Stimulated activated CD4-positive, alpha-beta T cell treated with anti-CD3 and anti-CD28 coated beads, Interleukin-4, amount 100 ng/mL, for 48 hours (primary cell): ENCODE measurements around the gene DOK3.
A peak's percentile ranks its signal among the peaks of the same experiment; 100 is the strongest.
"Not testable (repeated sequence)": the region's sequence is repeated elsewhere in the genome, so short reads cannot be mapped to it uniquely, and the experiment has no call there.

Experiments
- DNase-seq, 2 donors: peaks; one replicate each; pipeline ENCODE4 v3.0.0-alpha.2; 2020; ENCODE audit warnings: low read depth in 2 of 2

Gene DOK3

DNA sequence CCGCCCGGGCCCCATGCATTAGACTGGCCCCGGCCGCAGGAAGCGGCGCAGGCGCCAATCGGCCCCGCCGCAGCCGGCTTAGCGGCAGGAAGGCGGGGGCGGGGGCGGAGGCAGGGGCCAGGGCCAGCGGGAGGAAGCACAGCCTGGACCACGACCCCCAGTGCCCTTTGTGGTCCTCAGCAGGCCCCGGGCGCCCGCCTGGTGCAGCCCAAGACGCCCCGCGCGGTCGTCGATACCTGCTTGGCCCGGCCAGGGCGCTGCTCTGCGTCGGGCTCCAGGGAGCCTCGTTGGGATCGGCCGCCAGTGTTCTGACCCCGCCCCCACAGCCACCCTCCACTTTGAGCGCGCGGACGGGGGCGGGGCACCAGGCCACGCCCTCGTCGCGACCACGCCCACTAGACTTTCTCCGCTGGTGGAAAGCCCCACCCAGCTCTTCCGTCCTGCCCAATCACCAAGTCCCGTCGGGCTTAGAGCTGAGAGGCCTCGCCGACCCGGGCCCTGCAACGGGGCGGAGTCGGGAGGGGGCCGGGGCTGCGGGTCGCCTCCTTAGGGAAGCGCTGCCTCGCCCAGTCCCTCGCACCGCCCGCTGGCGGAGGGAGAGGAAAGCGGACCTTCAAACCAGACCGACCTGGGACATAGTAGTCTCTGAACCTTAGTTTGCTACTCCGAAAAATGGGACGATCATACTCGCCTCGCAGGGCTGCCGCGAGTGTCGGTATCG is 12.2 kb downstream of the DOK3 start, which contains the start of gene PDLIM7:
Gene PDLIM7, minus strand, starts transcription at position 313 of the 721 bp plus-strand sequence. CDS start 1,092 bp downstream, outside the sequence.
- DNase-seq = peak; percentile 94 to 96

DNA sequence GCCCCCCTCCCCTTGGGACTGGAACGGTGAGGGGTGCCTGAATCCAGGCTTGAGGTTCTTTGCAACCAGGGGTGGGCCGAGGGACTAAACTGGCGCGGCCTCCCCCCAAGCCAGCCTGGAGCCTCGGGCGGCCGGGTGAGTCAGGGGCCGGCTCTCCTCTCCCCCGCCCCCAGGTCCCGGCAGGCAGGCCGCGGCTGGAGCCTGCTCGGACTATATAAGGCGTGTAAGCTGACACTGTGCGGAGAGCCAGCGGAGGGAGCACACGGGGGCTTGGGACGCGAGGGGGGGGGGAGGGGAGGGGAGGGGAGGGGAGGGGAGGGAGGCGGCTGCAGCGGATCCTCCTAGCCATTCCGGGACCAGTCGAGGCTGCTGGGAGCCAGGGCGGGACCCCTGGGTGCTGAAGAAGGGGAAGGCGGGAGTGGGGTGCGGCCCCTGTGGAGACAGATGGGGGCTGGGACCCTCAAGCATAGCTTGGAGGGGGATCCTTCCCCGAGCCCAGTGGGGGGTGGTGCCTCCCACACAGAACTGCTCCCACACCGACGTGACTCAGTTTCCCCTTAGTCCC is 12.8 kb downstream of the DOK3 start:
- no peak for DNase-seq

DNA sequence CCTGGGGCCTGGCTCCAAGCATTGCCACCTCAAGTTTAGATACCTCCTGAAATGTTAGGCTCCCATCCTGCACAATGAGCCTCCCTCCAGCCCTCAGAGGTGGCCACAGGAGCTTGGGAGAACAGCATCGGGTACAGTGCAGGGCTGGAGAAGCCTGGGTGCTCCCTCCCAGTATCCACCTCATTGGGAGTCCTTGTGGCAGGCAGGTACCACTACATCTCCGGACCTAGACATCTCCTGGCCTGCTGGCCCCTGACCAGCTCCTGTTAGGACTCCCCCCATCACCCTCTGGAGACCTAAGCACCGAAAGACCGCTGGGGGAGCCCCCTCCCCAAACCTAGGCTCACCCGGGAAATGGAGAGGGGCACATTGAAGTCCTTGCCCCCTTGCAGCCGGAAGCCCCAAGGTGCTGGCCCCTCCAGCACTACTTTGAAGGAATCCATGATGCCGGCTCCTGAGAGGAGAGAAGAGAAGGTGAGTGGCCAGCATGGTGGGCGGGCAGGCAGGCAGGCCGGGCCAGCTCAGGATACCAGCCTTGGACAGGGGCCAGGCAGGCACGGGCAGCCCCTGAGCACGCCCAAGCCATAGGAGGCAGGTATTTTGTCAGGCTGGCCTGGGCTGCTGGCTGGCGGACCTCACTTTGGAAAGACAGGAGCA is 13.4 kb downstream of the DOK3 start:
- no peak for DNase-seq

DNA sequence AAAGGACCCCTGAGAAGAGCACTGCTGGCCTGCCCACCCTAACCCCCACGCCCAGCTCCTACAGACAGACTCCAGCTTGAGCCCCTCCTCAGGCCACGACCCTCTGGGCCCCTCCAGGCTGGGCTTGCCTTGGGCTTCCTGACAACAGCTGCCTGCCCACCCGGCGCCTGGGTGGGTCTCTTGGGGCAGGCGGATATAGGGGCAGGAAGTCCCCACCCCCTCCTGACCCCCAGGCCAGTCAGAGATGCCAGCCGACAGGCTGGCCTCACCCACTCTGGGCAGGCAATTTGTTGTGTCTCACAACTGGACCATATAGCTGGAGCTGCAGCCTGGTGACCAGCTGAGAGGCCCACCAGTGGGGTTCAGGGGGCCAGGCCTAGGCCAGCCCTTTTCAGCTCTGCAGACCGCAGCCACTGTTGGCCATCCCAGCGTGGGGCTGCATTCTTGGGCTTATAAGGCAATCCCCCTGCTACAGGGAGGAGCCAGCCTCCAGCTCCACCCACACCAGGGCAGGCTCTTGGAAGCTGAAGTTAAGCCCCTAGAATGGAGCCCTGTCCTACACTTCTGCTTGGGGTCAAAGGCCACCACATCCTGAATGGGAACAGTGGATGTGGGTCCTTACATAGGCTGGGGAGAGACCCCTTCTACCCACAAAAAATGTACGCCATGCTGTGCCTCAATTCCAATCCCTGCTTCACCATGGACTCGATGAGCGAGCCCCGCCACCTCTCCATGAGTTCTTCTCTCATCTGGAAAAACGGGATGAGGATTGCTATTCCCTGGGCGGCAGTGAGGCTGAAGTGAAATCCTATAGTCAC is 14.2 kb downstream of the DOK3 start:
- DNase-seq = no peak

- DNase-seq = no peak
Observed at GRCh38 chr5:177494346-177495195, 15.1 kb downstream of the DOK3 start.

DNA sequence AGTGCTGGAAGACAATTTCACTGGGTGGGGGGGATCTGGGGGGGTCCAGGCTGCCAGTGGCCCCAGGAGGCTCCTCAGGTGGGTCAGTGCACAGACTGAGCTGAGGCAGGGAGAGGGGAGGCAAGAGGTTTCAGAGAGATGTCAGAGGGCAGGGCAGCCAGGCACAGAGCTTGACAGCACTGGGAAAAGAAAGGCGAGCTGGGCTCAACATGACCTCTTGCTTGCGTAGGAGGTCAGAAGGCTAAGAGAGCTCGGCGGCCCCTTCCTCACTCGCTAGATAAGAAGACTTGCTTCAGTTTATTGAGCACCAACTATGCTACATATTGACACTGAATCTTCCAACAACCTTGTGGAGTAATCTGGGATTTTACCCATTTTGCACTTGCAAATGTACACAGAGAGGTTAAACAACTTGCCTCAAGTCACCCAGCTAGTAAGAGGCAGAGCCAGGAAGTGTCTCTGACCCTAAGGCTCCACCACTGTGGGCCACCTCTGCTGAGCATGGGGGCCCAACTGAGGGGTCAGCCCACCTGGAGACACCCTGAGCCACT is 15.8 kb downstream of the DOK3 start:
- no peak for DNase-seq

GRCh38 chr5:177492841-177493240 is 16.8 kb downstream of the DOK3 start:
- DNase-seq = no peak

GRCh38 chr5:177491983-177492746 is 17.5 kb downstream of the DOK3 start:
- no peak for DNase-seq

- DNase-seq = peak in 1 of 2 donors; percentile 50
Observed at GRCh38 chr5:177491429-177491945, 18.1 kb downstream of the DOK3 start.

DNA sequence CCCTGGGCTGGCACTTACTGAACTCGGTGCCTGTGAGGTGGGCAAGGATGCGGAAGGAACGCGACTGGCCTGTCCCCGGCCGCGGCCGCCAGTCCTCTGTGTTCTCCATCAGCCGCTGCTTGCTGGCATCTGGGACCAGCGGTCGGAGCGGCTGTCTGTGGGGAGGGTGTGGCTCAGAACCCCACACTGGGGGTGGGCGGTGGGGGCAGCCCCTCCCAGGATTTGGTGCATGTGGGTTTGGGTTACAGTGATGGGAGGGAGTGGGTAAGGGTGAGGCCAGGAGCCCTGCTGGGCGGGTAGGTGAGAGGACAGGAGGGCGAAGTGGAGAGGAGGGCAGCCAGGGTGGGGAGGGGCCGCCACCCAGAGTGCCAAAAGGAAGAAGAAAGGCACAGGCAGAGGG is 18.6 kb downstream of the DOK3 start:
- no peak for DNase-seq

- no peak for DNase-seq
Observed at GRCh38 chr5:177490311-177490991, 19.2 kb downstream of the DOK3 start.

GRCh38 chr5:177489119-177489716 is 20.4 kb downstream of the DOK3 start:
- DNase-seq = no peak

DNA sequence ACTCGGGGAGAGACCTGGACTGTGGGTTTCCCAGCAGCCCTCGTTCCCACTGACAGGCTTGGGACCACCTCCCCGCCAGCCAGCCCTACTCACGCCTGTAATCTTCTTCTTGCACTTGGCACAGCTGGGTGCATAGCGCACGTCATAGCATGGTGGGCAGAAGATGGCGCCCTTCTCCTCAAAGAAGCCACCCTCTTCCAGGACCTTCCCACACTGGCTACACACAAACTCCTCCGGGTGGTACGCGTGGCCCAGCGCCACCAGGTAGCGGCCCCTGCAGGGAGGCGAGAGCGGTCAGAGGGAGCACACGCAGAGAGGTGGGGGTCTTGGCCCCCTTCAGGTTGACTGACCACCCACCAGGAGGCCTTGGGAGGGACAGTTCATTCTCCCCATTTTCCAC is 21.7 kb downstream of the DOK3 start:
- no peak for DNase-seq

DNA sequence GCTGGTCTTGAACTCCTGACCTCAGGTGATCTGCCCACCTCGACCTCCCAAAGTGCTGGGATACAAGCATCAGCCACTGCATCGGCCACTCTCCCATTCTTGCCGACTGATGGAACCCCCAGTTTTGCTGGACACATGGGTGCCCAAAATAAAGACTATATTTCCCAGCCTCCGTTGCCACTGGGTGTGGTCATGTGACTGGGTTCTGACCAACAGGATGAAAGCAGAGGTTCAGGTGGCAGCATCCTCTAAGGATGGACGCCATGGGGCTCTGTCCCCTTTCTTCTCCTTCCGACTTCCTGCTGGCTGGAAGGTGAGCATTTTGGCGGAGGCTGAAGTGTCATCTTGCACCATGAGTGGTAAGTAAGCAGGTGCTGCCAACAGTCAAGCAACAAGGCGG is 22.5 kb downstream of the DOK3 start:
- DNase-seq = no peak

DNA sequence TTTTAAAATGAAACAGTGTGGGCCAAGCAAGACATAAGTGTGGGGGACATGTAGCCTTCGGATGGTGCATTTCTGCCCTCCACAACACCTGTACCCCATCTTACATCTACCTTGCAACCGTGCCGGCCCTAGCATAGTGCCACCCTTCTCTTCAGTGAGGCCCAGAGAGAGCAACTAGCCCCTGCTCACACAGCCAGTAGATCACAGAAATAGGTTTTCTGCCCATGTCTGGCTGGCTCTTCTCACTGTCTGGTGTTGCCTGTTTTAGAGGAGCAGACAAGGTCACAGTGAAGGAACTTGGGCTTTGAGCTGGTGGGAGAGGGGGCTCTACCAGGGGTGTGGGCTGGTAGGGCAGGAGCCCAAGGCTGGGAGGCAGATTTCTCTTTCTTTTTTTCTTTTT is 23.4 kb downstream of the DOK3 start:
- no peak for DNase-seq

DNA sequence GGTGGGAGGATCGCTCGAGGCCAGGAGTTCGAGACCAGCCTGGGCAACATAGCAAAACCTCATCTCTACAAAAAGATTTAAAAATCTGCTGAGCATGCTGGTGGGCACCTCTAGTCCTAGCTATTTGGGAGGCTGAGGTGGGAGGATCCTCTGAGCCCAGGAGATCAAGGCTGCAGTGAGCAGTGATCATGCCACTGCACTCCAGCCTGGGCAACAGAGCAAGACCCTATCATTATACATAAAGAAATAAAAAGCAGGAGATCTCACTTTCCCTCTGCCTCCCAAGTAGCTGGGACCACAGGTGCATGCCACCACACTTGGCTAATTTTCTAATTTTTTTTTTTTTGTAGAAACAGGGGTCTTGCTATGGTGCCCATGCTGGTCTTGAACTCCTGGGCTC is 23.9 kb downstream of the DOK3 start:
- DNase-seq = not testable (repeated sequence)

GRCh38 chr5:177484902-177485549 is 24.6 kb downstream of the DOK3 start:
- no peak for DNase-seq
